ENCODE measurements around the gene TANK. TPM values are rescaled to one million over a fixed set of nuclear protein-coding genes. Genes with fewer than 3 reads are reported as not detected.

Gene TANK
- total RNA-seq, 4 donors from 2014 or later, result 57.0 to 76.1 (median 69.7) TPM

DNA sequence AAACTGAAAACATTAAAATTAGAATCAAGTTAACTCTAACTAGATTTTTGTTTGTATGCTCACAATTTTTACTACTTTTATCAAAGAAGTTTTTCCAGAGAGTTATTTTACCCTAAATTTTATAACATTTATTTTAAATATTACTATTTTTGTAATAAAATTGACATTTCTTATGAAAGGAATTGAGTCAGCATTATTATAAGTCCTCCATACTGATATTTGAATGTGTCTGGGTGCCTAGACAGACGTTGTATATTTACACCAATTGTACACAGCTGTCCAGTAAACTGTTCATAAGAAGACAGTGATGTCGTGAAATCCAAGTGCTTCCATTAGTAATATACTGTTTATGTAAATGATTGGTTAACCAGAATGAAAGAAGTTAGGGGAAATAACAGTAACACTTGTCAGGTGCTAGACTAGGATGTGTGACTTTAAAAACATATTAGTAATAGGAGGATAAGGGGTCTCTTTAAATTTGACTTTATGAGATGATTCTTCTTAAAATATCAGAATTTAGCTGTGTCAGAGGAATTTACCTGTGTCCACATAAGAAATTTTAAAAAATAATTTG, 73.7 kb downstream of the TANK start:
- intact Hi-C loops (cut with DNase I), result no loop called here
- no peaks in the 10 kb centered on the region for H3K27me3 ChIP-seq
- no peak for DNase-seq (ENCODE audit: extremely low spot score)
- H3K4me1 ChIP-seq, result peaks cover 9 to 19% (median 17%) of the 10 kb centered on the region in 4 donors
- WGBS, result 85% methylated on average over 2 of the region's 2 CpGs
- no peak overlapping the region for H3K4me3 ChIP-seq
- peaks cover 7 to 29% (median 19%) of the 10 kb centered on the region in 4 donors for H3K36me3 ChIP-seq
- no peaks in the 10 kb centered on the region for H3K9me3 ChIP-seq
- TF ChIP-seq POLR2A (IDR thresholded peaks at IDR 0.05; ENCODE audit: low read depth), result no peak
- TF ChIP-seq EP300 (IDR thresholded peaks at IDR 0.05), result no peak
- no peak for TF ChIP-seq POLR2AphosphoS5 (IDR thresholded peaks at IDR 0.05)
- TF ChIP-seq, protein P1, sequence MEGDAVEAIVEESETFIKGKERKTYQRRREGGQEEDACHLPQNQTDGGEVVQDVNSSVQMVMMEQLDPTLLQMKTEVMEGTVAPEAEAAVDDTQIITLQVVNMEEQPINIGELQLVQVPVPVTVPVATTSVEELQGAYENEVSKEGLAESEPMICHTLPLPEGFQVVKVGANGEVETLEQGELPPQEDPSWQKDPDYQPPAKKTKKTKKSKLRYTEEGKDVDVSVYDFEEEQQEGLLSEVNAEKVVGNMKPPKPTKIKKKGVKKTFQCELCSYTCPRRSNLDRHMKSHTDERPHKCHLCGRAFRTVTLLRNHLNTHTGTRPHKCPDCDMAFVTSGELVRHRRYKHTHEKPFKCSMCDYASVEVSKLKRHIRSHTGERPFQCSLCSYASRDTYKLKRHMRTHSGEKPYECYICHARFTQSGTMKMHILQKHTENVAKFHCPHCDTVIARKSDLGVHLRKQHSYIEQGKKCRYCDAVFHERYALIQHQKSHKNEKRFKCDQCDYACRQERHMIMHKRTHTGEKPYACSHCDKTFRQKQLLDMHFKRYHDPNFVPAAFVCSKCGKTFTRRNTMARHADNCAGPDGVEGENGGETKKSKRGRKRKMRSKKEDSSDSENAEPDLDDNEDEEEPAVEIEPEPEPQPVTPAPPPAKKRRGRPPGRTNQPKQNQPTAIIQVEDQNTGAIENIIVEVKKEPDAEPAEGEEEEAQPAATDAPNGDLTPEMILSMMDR (IDR thresholded peaks at IDR 0.05), result no peak
- no peak overlapping the region for H3K27ac ChIP-seq (replicated peaks in 1 of 4)

DNA sequence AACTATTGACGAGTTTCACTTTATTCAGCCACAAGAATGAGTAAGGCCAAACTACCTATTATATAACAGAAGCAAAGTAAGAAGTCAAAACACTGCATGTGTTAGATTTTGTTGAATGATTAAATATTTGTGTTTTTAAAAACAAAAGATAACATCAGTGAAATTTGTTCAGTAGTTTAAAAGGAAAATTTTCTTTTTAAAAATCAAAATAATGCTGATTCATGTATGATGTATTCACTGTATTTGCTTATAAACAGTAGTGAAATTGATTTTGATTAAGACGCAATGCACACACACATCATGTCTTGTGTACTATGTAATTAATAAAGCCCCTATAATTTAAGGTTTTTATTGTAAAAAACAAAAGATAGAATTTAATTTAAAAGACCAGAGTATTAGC, 74.4 kb downstream of the TANK start:
- no peak for DNase-seq (ENCODE audit: extremely low spot score)
- no peaks in the 10 kb centered on the region for H3K27me3 ChIP-seq
- H3K4me1 ChIP-seq, result peaks cover 9 to 25% (median 19%) of the 10 kb centered on the region in 4 donors
- no peaks in the 10 kb centered on the region for H3K9me3 ChIP-seq
- no peak overlapping the region for H3K4me3 ChIP-seq
- intact Hi-C loops (cut with DNase I), result no loop called here
- H3K27ac ChIP-seq (replicated peaks in 1 of 4), result no peak overlapping the region
- TF ChIP-seq EP300 (IDR thresholded peaks at IDR 0.05) (no peak), POLR2A (IDR thresholded peaks at IDR 0.05; ENCODE audit: low read depth) (no peak), POLR2AphosphoS5 (IDR thresholded peaks at IDR 0.05) (no peak)
- TF ChIP-seq, protein P1 (IDR thresholded peaks at IDR 0.05), result no peak
- peaks cover 0 to 24% (median 15%) of the 10 kb centered on the region in 4 donors for H3K36me3 ChIP-seq
- 85% methylated on average over 2 of the region's 2 CpGs for WGBS

DNA sequence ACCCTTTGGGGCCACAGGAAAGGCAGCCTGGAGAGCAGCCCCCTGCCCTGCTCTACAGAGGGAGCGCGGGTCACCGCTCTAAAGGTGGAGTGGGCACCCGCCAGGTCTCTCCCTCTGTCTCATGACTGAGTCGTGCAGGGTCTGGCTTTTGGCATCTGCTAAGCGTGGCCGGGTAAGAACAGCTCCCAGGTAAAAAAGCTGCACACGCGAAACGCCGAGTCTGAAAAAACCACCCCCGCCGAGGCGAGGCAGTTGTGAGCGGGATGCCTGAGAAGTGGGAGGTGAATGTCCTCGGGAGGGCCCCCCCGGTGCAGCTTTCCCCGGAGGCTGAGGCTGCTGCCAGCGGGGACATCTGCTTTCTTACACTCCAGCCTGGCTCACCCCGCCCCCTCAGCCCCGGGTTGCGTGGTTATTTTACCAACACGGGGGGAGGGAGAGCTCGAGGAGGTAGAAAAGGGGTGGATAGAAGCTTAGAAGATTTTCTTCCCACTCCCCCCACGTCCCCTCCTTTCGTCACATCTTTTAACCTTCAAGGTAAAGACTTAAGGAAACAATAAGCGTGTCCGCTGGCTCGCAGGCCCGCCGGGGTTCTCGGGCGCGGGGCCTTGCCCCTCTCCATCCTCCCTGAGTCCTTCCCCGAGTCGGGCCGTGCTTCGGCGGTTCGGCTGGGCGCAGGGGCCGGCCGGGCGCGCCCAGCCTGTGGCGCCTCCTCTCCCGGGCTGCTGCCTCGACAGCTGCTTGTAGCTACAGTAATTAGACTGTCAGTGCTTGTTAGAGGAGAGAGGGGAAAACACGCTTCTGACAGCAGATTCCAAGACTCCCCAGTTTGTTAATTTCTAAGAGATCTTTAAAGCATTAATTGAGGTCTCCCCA, 77.4 kb downstream of the TANK start:
- no peak for TF ChIP-seq POLR2AphosphoS5 (IDR thresholded peaks at IDR 0.05)
- no peak for TF ChIP-seq EP300 (IDR thresholded peaks at IDR 0.05)
- Histone ChIP-seq H3K27me3 (no peaks in the 10 kb centered on the region), H3K4me1 (peaks cover 9 to 25% (median 19%) of the 10 kb centered on the region in 4 donors), H3K27ac (replicated peaks in 1 of 4) (peak overlapping the region; percentile 58 to 78 (median 70)), H3K36me3 (peaks cover 0 to 10% (median 2%) of the 10 kb centered on the region in 4 donors), H3K9me3 (no peaks in the 10 kb centered on the region), H3K4me3 (peak overlapping the region; percentile 64 to 73 (median 66))
- intact Hi-C loops (cut with DNase I), result no loop called here
- 3% methylated on average over 35 of the region's 49 CpGs for WGBS
- DNase-seq (ENCODE audit: extremely low spot score), result peak; percentile 93

DNA sequence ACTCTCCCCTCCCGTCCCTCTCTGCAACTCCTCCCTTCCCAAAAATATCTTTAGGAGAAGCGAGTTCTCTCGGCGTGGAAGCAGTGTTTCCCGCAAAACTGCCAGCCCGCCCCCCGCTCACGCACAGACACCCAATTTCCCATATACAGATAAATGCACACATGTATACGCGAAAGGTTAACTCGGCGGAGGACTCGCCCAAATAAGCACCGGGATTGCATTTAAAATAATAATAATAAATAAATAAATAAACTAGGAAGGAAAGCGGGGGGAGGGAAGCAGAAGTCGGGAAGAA, 78.0 kb downstream of the TANK start:
- peak overlapping the region; percentile 58 to 78 (median 70) for H3K27ac ChIP-seq (replicated peaks in 1 of 4)
- DNase-seq (ENCODE audit: extremely low spot score), result no peak
- WGBS, result under 1% methylated on average over 16 of the region's 16 CpGs
- intact Hi-C loops (cut with DNase I), result no loop called here
- no peaks in the 10 kb centered on the region for H3K9me3 ChIP-seq
- H3K36me3 ChIP-seq, result peaks cover 0 to 10% (median 2%) of the 10 kb centered on the region in 4 donors
- peak overlapping the region; percentile 64 to 73 (median 66) for H3K4me3 ChIP-seq
- no peak for TF ChIP-seq EP300 (IDR thresholded peaks at IDR 0.05)
- peaks cover 9 to 25% (median 19%) of the 10 kb centered on the region in 4 donors for H3K4me1 ChIP-seq
- no peaks in the 10 kb centered on the region for H3K27me3 ChIP-seq

DNA sequence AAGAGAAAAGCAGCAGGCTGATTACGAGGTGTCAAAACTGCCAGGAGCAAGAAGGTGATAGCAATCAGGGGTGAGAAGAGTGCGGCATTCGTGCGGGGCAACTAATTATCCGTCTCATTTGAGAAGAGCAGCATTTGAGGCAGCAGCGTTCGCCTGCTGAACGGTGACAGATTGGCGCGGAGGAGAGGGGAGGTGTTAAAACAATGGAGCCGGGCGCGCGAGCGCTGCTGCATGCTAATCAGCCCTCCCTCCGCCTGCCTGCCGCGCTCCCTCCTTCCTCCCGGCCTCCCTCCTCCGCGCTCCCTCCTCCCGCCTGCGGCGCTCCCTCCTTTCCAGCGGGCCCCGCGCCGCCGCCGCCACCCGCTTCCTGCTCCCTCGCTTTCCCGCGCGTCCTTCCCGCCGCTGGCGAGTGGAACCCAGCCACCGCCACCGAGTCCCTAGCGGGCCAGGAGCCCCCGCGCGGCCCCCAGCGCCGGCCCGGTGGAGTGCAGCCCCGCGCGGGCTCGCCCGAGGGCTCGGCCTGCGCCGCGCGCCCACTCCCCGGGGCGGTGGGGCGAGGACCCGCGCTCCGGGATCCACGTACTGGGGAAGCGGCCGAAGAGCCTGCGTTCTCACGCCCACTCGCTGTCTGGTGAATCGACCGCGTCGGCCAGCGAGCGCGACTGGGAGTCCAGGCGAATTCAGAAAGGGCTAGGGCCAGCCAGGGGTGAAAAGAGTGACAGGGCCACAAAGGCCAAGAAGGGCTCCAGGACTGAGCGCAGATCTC, 78.5 kb downstream of the TANK start:
- intact Hi-C loops (cut with DNase I), result no loop called here
- no peaks in the 10 kb centered on the region for H3K27me3 ChIP-seq
- 0% methylated on average over 17 of the region's 78 CpGs for WGBS
- H3K9me3 ChIP-seq, result no peaks in the 10 kb centered on the region
- H3K27ac ChIP-seq (replicated peaks in 1 of 4), result peak overlapping the region; percentile 58 to 78 (median 70)
- peaks cover 0 to 10% (median 2%) of the 10 kb centered on the region in 4 donors for H3K36me3 ChIP-seq
- peaks cover 9 to 25% (median 19%) of the 10 kb centered on the region in 4 donors for H3K4me1 ChIP-seq
- H3K4me3 ChIP-seq, result peak overlapping the region; percentile 64 to 73 (median 66)
- TF ChIP-seq EP300 (IDR thresholded peaks at IDR 0.05) (no peak), POLR2AphosphoS5 (IDR thresholded peaks at IDR 0.05) (no peak)
- TF ChIP-seq, protein P1 (IDR thresholded peaks at IDR 0.05), result no peak
- DNase-seq (ENCODE audit: extremely low spot score), result no peak

Data from esophagus muscularis mucosa (tissue), 4 donors.